HG02798 (cell line): ENCODE results near the gene IGDCC3.

Experiments
- ATAC-seq: cut with Tn5 transposase; IDR thresholded peaks from one replicate; pipeline ENCODE4 v1.9.1; 2021; ENCODE audit warnings: mild to moderate bottlenecking; ENCODE audit not compliant: unreplicated experiment, poor library complexity

Gene IGDCC3

DNA sequence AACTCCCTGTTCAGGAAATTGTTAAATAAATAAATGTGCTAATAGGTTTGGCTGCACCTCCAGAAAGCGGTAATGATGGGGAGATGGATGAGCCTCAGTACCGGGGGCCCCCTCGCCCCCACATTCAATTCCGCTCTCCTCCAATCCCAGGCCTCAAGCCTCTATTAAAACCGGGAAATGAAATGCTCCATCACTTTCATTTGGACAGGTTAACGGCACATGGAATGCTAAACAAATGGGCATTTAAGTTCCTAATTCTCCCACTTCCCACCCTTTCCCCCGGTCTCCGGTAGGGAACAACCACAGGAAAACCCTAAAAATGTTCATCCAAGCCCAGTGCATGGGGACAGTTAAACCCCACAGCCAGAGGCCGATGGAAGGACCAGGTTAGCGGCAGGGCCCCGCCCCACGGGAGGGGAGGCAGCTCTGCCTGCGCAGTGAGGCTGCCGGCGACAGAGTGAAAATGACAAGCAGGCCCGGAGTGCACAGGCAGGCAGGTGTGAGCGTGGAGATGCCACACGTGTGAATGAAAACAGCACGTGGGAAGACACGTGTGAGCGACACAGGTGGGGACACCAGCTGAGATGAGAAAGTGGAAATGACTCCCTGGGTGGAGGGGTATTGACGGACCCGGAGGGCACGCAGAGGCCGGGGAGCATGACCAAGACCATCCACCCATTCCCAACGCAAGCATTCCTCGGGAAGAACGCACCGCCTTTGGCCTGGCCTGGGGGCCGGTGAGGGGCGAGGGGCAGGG lies 45.2 kb downstream of the IGDCC3 start:
- ATAC-seq, result no peak

DNA sequence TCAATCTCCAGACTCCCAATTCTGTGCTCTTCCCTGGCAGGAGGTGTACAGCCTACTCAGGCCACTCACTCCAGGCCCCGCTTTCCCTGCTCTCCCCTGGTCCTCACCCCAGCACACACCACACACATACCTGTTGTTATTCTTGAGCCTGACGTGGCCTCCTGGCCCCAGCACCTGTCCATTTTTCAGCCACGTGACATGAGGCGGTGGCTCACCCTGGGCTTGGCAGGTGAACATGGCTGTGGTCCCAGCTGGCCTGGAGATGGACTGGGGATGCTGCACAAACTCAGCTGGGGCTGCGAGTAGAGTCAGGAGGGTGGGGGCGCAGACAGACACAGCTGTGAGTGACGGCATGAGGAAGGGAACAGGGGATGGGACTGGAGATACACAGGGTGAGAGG lies 46.0 kb downstream of the IGDCC3 start:
- ATAC-seq, result no peak

DNA sequence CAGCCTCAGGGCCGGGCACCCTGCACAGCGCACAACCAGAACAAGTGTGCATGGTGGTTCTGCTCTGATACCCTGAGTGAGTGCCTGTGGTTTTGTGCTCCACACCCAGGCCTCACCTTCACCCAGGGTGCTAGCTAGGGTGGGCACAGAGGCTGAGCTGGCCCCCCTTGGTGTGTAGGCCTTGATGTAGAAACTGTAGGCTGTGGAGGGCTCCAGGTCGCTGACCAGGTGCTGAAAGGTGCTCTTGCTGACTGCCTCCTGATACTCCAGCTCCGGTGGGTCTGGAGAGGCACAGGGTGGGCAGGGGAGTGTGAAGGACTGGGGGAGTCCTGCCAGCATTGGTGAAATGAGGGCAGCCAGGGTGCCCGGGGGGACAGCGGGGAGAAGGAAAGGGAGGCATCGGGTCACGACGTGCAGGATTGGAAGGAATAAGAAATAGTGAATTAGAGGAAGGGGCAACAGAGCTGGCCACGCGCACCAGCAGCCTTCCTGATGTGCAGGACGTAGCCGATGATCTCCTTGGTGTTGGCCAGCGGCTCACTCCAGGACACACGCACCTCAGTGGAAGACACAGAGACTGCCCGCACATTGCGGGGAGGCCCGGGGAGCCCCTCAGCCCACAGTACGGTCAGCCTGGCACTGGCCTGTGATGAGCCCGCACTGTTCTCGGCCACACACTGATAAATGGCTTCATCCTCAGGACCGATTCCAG lies 46.7 kb downstream of the IGDCC3 start:
- no peak for ATAC-seq

DNA sequence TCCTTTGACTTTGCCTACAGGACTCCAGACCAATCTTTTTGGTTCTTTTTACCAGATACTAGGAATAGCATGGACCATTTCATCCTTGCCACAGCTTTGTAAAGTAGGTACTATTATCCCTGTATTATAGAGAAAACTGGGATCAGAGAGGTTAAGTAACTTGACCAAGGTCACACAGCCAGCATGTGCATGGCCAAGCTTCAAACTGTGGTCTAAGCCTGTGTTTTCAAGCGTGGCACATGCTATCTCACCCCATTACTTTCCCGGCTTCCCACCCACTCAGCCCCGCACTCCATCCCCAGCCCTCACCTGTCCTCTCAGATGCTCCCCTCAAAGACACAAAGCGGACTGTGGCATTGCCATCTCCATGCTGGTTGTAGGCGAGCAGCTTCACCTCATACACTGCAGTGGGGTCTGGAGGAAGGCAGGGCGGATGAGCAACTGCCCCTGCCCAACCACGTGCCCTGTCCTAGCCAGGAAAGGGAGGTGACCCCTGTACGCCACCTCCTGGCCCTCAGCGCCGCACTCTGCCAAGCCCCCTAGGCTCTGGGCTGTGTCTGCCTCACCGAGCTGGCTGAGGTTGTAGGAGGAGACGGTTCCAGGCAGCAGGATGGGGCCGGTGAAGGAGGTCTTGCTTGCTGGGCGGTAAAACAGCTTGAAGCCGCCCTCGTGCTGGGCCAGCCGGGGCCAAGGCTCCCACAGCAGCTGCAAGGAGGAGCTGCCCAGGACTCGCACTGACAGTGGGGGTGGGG lies 47.6 kb downstream of the IGDCC3 start:
- no peak for ATAC-seq

DNA sequence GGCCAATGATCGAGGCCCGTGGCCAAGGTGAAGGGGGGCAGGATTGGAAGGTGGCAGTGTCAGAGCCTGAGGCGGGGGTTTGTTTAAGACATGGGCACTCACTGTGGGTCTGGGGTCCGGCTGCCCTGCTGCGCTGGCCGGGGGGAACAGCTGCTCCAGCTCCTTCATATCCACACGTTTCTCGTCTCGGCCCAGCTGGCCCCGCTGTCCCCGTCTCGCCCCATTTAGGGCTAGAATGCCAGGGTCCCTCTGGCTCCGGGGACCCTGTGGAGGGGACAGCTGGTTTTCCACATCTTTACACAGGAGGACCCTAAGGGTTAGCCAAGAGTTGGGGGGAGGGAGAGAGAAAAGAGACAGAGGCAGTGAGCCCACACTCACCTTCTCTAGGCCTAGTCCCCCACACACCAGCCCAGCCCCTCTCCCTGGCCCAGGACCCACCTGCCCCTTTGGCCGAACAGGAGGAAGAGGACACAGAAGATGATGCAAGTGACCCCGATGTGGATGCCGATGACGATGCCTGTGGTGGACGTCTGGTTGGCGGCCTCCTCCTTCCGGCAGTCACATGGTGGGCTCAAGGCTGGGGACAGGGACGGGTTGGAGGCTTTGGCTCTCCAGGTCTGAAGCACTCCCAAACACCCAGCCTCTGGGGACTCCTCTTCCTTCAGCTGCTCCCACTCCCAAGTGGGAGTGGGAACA lies 48.4 kb downstream of the IGDCC3 start:
- ATAC-seq, result no peak

DNA sequence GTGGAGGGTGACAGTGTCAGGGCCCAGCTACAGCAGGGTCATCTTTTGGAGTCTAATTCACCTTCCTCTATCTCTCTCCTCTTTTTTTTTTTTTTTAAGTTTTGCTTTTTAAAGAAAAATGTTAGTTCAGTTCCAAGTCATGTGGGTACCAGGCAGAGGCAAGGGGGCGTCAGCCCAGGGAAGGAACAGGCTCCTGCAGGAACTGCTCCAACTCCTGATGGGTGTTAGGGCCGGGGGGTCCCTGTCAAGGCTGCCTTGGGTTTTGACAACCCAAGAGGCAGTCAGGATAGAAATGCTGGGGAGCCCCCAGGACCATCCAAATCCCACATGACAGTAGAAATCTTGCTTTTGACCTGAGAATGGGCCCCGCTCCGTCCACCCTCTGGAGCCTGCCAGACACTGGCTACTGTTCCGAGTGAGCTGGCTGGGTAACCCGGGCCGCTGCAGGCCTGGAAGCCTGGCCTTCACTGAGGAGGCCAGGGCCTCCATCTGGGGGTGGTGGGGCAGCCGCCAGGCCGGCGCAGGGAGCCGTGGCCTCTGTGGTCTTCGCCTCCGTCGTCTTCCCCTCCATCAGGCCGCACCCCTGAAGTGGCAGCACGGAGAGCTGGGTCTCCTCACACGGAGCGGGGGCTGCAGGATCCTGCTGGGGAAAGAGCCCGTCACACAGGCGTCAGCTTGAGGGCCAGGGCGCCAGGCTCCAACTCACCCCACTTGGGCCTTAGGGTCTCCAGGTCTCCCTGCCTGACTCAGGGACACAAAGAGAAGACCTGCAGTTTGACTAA lies 49.1 kb downstream of the IGDCC3 start:
- ATAC-seq, result no peak

DNA sequence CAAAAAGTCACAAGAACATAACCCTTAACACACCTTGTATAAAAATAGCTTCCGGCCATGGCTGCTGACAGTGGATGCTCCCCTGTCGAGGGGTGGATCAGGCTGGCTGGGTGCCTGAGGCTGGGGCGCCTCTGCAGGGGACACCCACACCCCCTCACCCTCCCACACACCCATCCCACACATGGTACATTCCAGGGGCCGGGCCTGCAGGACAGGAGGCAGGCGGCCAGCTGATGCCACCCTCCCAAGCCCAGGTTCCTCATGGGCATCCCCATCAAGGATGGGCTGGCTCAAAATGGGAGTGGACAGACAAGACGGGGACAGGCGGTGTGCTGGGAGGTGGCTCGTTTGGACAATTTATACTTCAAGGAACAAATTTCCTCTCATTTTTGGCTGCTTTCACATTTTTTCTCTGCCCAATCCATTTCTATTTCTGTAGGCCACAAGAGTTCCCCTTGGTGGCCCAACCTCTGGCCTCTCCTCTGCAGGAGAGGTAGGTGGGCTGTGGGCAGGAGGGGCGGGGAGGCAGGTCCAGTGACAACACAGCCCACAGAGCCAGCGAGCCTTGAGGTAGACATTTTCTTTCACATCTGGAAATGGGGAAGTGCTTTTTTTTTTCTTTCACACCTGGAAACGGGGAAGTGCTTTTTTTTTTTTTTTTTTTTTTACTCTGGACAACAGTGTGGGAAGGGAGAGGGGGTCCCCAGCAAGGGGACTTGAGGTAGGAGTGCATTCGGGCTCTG lies 50.0 kb downstream of the IGDCC3 start:
- no peak for ATAC-seq

DNA sequence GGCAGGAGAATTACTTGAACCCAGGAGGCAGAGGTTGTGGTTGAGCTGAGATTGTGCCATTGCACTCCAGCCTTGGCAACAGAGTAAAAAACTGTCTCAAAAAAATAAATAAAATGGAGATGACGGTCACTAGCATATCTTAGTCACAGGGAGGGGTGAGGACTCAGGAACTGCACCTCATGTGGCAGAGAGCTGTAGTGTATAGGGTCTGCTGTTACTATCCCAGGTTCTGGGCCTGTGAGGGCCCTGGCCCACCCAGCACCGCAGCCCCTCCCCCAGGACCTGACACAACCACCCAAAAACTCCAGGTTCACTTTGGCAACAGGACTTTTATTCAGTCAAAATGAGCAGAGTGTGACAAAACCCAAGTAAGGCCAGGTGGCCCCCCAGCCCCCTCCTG lies 51.0 kb downstream of the IGDCC3 start:
- no peak for ATAC-seq

DNA sequence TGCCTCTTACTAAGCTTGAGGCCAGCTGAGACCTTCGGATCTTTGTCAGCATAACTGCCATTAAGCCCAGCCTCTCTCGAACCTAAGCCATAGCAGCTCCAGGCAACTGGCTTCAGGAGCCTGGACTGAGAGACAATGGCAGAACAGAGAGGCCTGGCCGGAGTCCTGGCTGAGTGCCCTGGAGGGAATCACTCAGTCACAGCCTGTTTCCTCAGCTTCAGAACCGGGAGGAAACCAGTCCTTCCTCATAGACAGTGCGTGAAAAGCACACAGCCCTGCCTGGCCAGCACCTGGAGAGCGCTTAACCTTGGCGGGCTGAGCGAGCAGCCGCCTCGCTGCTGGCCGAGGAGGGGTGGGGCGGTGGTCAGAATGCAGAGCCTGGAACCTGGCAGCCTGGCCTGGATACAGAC lies 51.7 kb downstream of the IGDCC3 start:
- no peak for ATAC-seq

DNA sequence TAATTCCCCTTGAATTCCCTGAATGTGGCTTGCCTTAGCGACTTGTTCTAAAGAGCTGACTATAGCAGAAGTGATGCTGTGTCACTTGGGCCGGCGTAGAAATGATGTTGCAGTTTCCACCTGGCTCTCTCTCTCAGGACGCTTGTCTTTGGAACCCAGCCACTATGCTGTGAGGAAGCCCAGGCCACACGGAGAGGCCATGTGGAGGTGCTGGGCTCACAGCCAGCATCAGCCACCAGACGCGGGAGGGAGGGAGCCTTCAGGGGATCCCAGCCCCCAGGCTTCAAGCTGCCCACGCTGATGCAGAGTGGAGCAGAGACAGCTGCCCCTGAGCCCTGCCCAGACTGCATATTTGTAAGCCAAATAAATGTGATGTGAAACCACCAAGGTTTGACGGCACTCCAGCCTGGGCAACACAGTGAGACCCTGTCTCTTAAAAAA lies 54.7 kb downstream of the IGDCC3 start:
- no peak for ATAC-seq

DNA sequence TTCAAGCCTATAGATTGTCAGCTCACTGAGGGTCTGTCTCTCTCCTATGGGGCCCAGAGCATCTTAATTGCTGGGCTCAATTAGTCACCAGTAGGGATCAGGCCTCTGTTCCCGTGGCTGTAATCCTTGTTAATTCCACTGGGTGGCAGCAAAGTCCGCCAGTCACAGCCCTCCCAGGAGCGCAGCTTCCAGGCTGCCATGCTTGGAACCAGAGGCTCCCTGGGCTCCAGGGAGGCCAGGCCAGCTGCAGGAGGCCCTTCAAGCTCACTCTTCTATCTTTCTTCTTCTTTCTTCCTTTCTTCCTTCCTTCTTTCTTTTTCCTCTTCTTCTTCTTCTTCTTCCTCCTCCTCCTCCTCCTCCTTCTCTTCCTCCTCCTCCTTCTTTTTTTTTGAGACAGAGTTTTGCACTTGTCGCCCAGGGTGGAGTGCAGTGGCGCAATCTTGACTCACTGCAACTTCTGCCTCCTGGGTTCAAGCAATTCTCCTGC lies 58.9 kb downstream of the IGDCC3 start:
- peak; percentile 62 for ATAC-seq

DNA sequence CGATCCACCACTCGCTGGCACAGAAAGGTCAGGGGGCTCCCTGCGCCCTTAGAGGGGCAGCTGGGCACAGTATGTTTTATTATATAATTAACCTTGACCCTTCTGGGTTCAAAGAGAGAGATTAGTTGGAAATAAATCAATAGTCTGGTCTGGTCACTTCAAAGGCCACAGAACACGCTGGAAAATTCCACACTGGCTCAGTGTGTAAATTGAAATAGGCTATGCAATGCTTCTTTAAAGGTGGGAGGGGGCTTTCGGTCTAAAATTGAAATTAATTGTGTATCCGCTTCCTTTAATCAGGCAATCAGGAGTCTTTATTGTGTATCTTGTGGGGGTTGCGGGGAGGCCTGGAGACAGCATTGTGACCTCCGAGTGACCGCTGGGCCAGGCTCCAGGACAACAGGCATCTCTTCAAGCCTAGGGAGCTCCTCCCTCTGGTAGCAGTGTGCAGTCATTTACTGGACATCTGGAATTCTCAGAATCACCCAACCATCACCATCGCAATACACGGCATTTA lies 65.3 kb downstream of the IGDCC3 start:
- ATAC-seq, result no peak

DNA sequence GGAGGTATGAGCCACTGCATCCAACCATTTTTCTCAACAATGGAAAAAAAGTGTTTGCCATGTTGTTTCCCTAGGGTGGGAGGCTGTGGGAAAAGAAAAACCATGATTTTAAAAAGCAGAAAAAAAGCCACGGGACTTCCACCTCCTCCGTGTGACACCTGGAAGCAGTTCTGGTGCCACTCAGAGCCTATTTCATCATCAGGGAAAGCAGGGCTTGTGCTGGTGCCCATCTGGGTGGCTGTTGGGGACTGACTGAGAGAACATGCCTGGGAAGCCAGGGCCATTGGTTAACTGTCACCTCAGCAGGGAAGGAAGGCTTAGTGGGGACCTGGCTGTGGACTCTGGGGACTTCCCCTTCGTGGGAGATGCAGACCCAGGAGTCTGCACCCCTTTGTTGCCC lies 66.0 kb downstream of the IGDCC3 start:
- no peak for ATAC-seq

DNA sequence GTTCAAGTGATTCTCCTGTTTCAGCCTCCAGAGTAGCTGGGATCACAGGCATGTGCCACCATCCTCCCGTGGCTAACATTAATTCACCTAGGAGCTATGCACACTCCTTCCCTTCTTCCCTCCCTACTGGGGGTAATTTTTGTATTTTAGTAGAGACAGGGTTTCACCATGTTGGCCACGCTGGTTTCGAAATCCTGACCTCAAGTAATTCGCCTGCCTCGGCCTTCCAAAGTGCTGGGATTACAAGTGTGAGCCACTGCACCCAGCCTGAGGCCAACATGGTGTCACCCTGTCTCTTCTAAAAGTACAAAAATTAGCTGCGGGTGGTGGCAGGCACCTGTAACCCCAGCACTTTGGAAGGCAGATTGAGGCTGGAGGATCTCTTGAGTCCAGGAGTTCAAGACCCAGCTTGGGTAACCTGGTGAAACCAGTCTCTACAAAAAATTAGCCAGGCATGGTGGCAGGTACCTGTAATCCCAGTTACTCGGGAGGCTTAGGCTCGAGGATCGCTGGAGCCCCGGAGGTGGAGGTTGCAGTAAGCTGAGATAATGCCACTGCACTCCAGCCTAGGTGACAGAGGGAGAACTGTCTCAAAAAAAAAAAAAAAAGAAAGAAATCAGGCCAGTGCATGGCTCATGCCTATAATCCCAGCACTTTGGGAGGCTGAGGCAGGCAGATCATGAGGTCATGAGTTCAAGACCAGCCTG lies 67.2 kb downstream of the IGDCC3 start:
- ATAC-seq, result no peak

DNA sequence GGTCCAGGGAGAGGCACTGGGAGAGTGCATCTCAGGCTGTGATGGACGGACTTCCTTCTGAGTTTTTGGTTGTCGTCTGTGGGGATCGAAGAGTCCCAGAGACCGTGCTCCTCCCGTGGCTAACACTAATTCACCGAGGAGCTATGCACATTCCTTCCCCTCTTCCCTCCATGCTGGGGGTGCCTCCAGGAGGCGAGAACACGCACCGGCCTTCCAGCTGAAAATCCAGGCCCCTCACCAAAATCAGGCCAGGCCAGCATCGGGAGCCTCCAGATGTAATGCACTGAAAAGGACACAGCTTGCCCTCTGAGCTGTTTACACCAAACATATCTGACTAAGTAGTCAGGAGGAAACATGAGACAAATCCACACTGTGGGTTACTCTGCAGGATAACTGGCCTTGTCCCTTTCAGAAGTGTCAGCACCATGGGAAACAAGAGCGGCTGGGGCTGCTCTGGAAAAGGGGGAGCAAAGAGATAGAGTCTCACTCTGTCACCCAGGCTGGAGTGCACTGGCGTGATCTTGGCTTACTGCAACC lies 67.9 kb downstream of the IGDCC3 start:
- no peak for ATAC-seq

DNA sequence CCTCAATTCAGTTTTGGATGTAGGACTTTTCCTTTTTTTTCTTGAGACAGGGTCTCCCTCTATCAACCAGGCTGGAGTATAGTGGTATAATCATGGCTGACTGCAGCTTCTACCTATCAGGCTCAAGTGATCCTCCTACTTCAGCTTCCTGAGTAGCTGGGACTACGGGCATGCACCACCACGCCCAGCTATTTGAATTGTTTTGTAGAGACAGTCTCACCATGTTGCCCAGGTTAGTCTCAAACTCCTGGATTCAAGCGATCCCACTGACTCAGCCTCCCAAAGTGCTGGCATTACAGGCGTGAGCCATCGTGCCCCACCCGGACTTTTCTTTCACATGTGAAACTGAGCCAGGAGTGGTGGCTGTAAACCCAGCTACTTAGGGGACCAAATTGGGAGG lies 69.8 kb downstream of the IGDCC3 start:
- ATAC-seq, result no peak

DNA sequence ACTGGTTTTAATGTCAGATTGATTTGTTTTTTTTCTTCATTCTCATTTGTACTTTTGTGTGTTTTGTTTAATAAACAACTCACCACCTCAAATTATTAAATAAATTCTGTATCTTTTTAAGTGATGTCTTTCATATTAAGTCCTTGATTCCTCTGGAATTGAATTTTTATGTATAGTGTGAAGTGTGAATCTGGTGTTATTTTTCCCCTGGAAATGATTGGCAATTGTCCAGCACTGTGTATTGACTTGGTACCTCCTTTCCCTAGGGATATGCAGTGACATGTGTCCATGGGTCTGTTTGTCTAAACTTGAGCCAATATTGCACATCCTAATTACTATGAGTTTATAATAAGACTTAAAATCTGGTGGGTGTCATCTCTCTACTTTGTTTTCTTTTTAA lies 71.3 kb downstream of the IGDCC3 start:
- ATAC-seq, result no peak

DNA sequence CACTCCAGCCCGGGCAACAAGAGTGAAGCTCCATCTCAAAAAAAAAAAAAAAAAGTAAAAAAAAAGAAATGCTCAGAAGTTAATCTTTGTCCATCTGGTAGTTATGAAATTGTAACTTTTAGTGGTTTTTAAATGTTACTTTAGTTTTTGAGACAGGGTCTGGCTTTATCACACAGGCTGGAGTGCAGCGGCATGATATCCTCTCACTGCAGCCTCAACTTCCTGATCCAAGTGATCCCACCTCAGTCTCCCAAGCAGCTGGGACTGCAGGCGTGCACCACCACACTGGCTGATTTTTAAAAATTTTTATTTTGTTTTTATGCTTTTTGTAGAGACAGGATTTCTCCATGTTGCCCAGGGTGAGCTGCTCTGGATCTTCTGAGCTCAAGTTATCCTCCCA lies 72.0 kb downstream of the IGDCC3 start:
- no peak for ATAC-seq
